Subcutaneous adipose tissue (tissue), 4 donors: ENCODE data around the gene AGAP3. TPM values are rescaled to one million over a fixed set of nuclear protein-coding genes. Genes with fewer than 3 reads are reported as not detected.

Experiments used
- CTCF ChIP-seq: fragments of 450-650 bp; IDR thresholded peaks from one replicate; pipeline ENCODE4 v1.5.1; 2016; ENCODE audit warnings: low read depth, mild to moderate bottlenecking, control low read depth, antibody characterized with exemption, moderate library complexity
- total RNA-seq, 4 donors: library from RNA; depleted of rRNA; stranded (reverse); fragments of >200 nt; gene quantifications; one replicate each; pipeline ENCODE4 v1.1.0, GENCODE V29; 2016

Gene AGAP3
- total RNA-seq, 4 donors from 2014 or later: 54.4 to 86.7 (median 62.7) TPM

- TF ChIP-seq CTCF: no peak
Measured at GRCh38 chr7:151116603-151117440, 30.5 kb downstream of the AGAP3 start.

GRCh38 chr7:151117565-151117964, 31.3 kb downstream of the AGAP3 start:
- no peak for TF ChIP-seq CTCF

GRCh38 chr7:151118108-151119054, 32.1 kb downstream of the AGAP3 start:
- TF ChIP-seq CTCF: no peak

GRCh38 chr7:151119055-151119415, 32.8 kb downstream of the AGAP3 start:
- no peak for TF ChIP-seq CTCF

GRCh38 chr7:151119902-151120301, 33.6 kb downstream of the AGAP3 start:
- no peak for TF ChIP-seq CTCF

GRCh38 chr7:151120896-151121295, 34.6 kb downstream of the AGAP3 start:
- no peak for TF ChIP-seq CTCF
